ENCODE results near the gene LLGL2.

LLGL2 gene

GRCh38 chr17:75565066-75565465 lies 39.6 kb downstream of the LLGL2 start:
- no peak overlapping the region for H3K4me3 Mint-ChIP-seq
- no peak overlapping the region for H3K27ac Mint-ChIP-seq
- intact Hi-C loops (cut with micrococcal nuclease): no loop called here
- H3K27me3 Mint-ChIP-seq: no peaks in the 10 kb centered on the region
- peaks cover 7% of the 10 kb centered on the region for H3K4me1 Mint-ChIP-seq (ENCODE audit: low read depth)
- H3K9me3 Mint-ChIP-seq: no peaks in the 10 kb centered on the region
- H3K36me3 Mint-ChIP-seq (ENCODE audit: low read depth): peaks cover 5% of the 10 kb centered on the region

- no peak overlapping the region for H3K27ac Mint-ChIP-seq
- peaks cover 11% of the 10 kb centered on the region for H3K4me1 Mint-ChIP-seq (ENCODE audit: low read depth)
Observed at GRCh38 chr17:75565618-75566017, 40.1 kb downstream of the LLGL2 start.

GRCh38 chr17:75566416-75566815 lies 40.9 kb downstream of the LLGL2 start:
- H3K27ac Mint-ChIP-seq: no peak overlapping the region
- peaks cover 5% of the 10 kb centered on the region for H3K36me3 Mint-ChIP-seq (ENCODE audit: low read depth)
- intact Hi-C loops (cut with micrococcal nuclease): no loop called here

More at GRCh38 chr17:75565618-75566017, 40.1 kb downstream of the LLGL2 start:
- no peaks in the 10 kb centered on the region for H3K9me3 Mint-ChIP-seq
- intact Hi-C loops (cut with micrococcal nuclease): no loop called here
- H3K4me3 Mint-ChIP-seq: no peak overlapping the region
- peaks cover 5% of the 10 kb centered on the region for H3K36me3 Mint-ChIP-seq (ENCODE audit: low read depth)
- H3K27me3 Mint-ChIP-seq: no peaks in the 10 kb centered on the region

GRCh38 chr17:75566834-75567233 lies 41.3 kb downstream of the LLGL2 start:
- Mint-ChIP-seq H3K4me3 (no peak overlapping the region), H3K9me3 (no peaks in the 10 kb centered on the region), H3K27ac (no peak overlapping the region), H3K4me1 (ENCODE audit: low read depth) (peaks cover 23% of the 10 kb centered on the region), H3K27me3 (no peaks in the 10 kb centered on the region), H3K36me3 (ENCODE audit: low read depth) (peaks cover 5% of the 10 kb centered on the region)
- intact Hi-C loops (cut with micrococcal nuclease): no loop called here

More at GRCh38 chr17:75566416-75566815, 40.9 kb downstream of the LLGL2 start:
- no peaks in the 10 kb centered on the region for H3K9me3 Mint-ChIP-seq
- H3K4me3 Mint-ChIP-seq: no peak overlapping the region
- H3K27me3 Mint-ChIP-seq: no peaks in the 10 kb centered on the region
- H3K4me1 Mint-ChIP-seq (ENCODE audit: low read depth): peaks cover 19% of the 10 kb centered on the region

GRCh38 chr17:75568412-75569255 lies 43.1 kb downstream of the LLGL2 start:
- Mint-ChIP-seq H3K4me3 (no peak overlapping the region), H3K9me3 (no peaks in the 10 kb centered on the region), H3K27ac (no peak overlapping the region), H3K4me1 (ENCODE audit: low read depth) (peaks cover 32% of the 10 kb centered on the region), H3K27me3 (no peaks in the 10 kb centered on the region), H3K36me3 (ENCODE audit: low read depth) (no peaks in the 10 kb centered on the region)
- intact Hi-C loops (cut with micrococcal nuclease): no loop called here

- Mint-ChIP-seq H3K27me3 (no peaks in the 10 kb centered on the region), H3K36me3 (ENCODE audit: low read depth) (no peaks in the 10 kb centered on the region), H3K4me1 (ENCODE audit: low read depth) (peaks cover 32% of the 10 kb centered on the region), H3K4me3 (no peak overlapping the region), H3K9me3 (no peaks in the 10 kb centered on the region), H3K27ac (peak overlapping the region; percentile 97)
- intact Hi-C loops (cut with micrococcal nuclease): no loop called here
Observed at GRCh38 chr17:75570034-75570676, 44.7 kb downstream of the LLGL2 start.

GRCh38 chr17:75570772-75571171 lies 45.3 kb downstream of the LLGL2 start:
- no peak overlapping the region for H3K4me3 Mint-ChIP-seq

GRCh38 chr17:75571197-75571884 lies 45.8 kb downstream of the LLGL2 start:
- Mint-ChIP-seq H3K9me3 (no peaks in the 10 kb centered on the region), H3K36me3 (ENCODE audit: low read depth) (no peaks in the 10 kb centered on the region), H3K27ac (peak overlapping the region; percentile 97), H3K4me1 (ENCODE audit: low read depth) (peaks cover 32% of the 10 kb centered on the region), H3K4me3 (no peak overlapping the region), H3K27me3 (no peaks in the 10 kb centered on the region)
- intact Hi-C loops (cut with micrococcal nuclease): no loop called here

More at GRCh38 chr17:75570772-75571171, 45.3 kb downstream of the LLGL2 start:
- no peaks in the 10 kb centered on the region for H3K36me3 Mint-ChIP-seq (ENCODE audit: low read depth)
- H3K27me3 Mint-ChIP-seq: no peaks in the 10 kb centered on the region
- no peaks in the 10 kb centered on the region for H3K9me3 Mint-ChIP-seq
- peaks cover 32% of the 10 kb centered on the region for H3K4me1 Mint-ChIP-seq (ENCODE audit: low read depth)
- peak overlapping the region; percentile 97 for H3K27ac Mint-ChIP-seq
- intact Hi-C loops (cut with micrococcal nuclease): no loop called here

- H3K27ac Mint-ChIP-seq: peak overlapping the region; percentile 97
- H3K27me3 Mint-ChIP-seq: no peaks in the 10 kb centered on the region
- H3K4me1 Mint-ChIP-seq (ENCODE audit: low read depth): peaks cover 28% of the 10 kb centered on the region
- intact Hi-C loops (cut with micrococcal nuclease): no loop called here
- H3K9me3 Mint-ChIP-seq: no peaks in the 10 kb centered on the region
- H3K36me3 Mint-ChIP-seq (ENCODE audit: low read depth): no peaks in the 10 kb centered on the region
- H3K4me3 Mint-ChIP-seq: peak overlapping the region; percentile 6
Observed at GRCh38 chr17:75571885-75572215, 46.4 kb downstream of the LLGL2 start.

- Mint-ChIP-seq H3K4me3 (no peak overlapping the region), H3K9me3 (no peaks in the 10 kb centered on the region), H3K27ac (peak overlapping the region; percentile 97), H3K36me3 (ENCODE audit: low read depth) (no peaks in the 10 kb centered on the region), H3K27me3 (no peaks in the 10 kb centered on the region), H3K4me1 (ENCODE audit: low read depth) (peaks cover 26% of the 10 kb centered on the region)
- intact Hi-C loops (cut with micrococcal nuclease): no loop called here
Observed at GRCh38 chr17:75572713-75573539, 47.4 kb downstream of the LLGL2 start.

- H3K27me3 Mint-ChIP-seq: no peaks in the 10 kb centered on the region
- intact Hi-C loops (cut with micrococcal nuclease): no loop called here
- no peaks in the 10 kb centered on the region for H3K36me3 Mint-ChIP-seq (ENCODE audit: low read depth)
- no peak overlapping the region for H3K4me3 Mint-ChIP-seq
- H3K9me3 Mint-ChIP-seq: no peaks in the 10 kb centered on the region
- peak overlapping the region; percentile 53 for H3K27ac Mint-ChIP-seq
- peaks cover 27% of the 10 kb centered on the region for H3K4me1 Mint-ChIP-seq (ENCODE audit: low read depth)
Observed at GRCh38 chr17:75573540-75573957, 48.1 kb downstream of the LLGL2 start.

- Mint-ChIP-seq H3K27ac (peak overlapping the region; percentile 53), H3K27me3 (no peaks in the 10 kb centered on the region), H3K36me3 (ENCODE audit: low read depth) (no peaks in the 10 kb centered on the region), H3K9me3 (no peaks in the 10 kb centered on the region), H3K4me3 (no peak overlapping the region), H3K4me1 (ENCODE audit: low read depth) (peaks cover 31% of the 10 kb centered on the region)
- intact Hi-C loops (cut with micrococcal nuclease): no loop called here
Observed at GRCh38 chr17:75573994-75574393, 48.5 kb downstream of the LLGL2 start.

GRCh38 chr17:75574404-75575036 lies 49.0 kb downstream of the LLGL2 start:
- Mint-ChIP-seq H3K4me3 (no peak overlapping the region), H3K27ac (no peak overlapping the region), H3K9me3 (no peaks in the 10 kb centered on the region), H3K27me3 (no peaks in the 10 kb centered on the region), H3K36me3 (ENCODE audit: low read depth) (no peaks in the 10 kb centered on the region), H3K4me1 (ENCODE audit: low read depth) (peaks cover 33% of the 10 kb centered on the region)
- intact Hi-C loops (cut with micrococcal nuclease): no loop called here

Measured in dendritic cell treated with granulocyte-macrophage colony-stimulating factor and Interleukin-4, amounts not matched to agents 40 ng/mL and 50 ng/mL, for 4 days (primary cell).